Central memory CD8-positive, alpha-beta T cell (primary cell): ENCODE measurements around the gene C1QL3.

Experiments
- ATAC-seq: fragments of 150-1000 bp; cut with Tn5 transposase; replicated peaks from 2 replicates; pipeline ENCODE4 v1.10.0; 2022; ENCODE audit warnings: mild to moderate bottlenecking, moderate FRiP score, moderate number of reproducible peaks; ENCODE audit not compliant: poor library complexity, severe bottlenecking; ENCODE audit errors: extremely low read depth
- DNase-seq, 2 donors: peaks; one replicate each; pipeline ENCODE4 v3.0.0; 2021; ENCODE audit warnings: low spot score in 2 of 2
- H3K27ac Mint-ChIP-seq: one replicate; pipeline ENCODE4 v1.8.0; 2022; ENCODE audit warnings: low read depth, mild to moderate bottlenecking, moderate library complexity, mixed read lengths
- H3K27me3 Mint-ChIP-seq: one replicate; pipeline ENCODE4 v1.8.0; 2022; ENCODE audit warnings: mixed read lengths
- H3K36me3 Mint-ChIP-seq: one replicate; pipeline ENCODE4 v1.8.0; 2022; ENCODE audit warnings: mild to moderate bottlenecking, moderate library complexity, mixed read lengths; ENCODE audit not compliant: insufficient read depth
- H3K4me1 Mint-ChIP-seq: one replicate; pipeline ENCODE4 v1.8.0; 2022; ENCODE audit warnings: mixed read lengths
- H3K4me3 Mint-ChIP-seq: one replicate; pipeline ENCODE4 v1.8.0; 2022; ENCODE audit warnings: mild to moderate bottlenecking, moderate library complexity, mixed read lengths
- H3K9me3 Mint-ChIP-seq: one replicate; pipeline ENCODE4 v1.8.0; 2022; ENCODE audit warnings: mixed read lengths

The C1QL3 gene

DNA sequence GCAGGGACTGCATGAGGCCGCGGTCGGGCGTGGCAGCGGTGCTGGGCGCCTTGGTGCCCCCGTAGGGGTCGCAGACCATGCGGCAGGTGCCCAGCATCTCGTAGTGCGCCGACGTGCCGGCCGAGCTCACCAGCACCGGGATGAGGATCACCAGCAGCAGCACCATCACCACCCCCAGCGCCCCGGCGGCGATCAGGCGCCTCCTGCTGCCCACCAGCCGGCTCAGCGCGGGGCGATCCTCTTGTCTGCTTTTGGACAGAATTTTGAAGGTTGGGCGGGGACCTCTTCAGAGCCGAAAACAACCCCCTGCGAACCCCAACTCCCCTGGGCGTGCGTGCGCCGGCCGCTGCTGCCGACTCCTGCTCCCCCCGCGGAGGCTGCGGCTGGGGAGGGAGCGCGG, 779 bp downstream of the C1QL3 start:
- H3K36me3 Mint-ChIP-seq: no peaks in the 10 kb centered on the region
- H3K27ac Mint-ChIP-seq: no peak overlapping the region
- H3K9me3 Mint-ChIP-seq: no peaks in the 10 kb centered on the region
- peaks cover 60% of the 10 kb centered on the region for H3K27me3 Mint-ChIP-seq
- DNase-seq: no peak
- H3K4me3 Mint-ChIP-seq: peak overlapping the region; percentile 86
- ATAC-seq: peak; percentile 9
- H3K4me1 Mint-ChIP-seq: peaks cover 6% of the 10 kb centered on the region

DNA sequence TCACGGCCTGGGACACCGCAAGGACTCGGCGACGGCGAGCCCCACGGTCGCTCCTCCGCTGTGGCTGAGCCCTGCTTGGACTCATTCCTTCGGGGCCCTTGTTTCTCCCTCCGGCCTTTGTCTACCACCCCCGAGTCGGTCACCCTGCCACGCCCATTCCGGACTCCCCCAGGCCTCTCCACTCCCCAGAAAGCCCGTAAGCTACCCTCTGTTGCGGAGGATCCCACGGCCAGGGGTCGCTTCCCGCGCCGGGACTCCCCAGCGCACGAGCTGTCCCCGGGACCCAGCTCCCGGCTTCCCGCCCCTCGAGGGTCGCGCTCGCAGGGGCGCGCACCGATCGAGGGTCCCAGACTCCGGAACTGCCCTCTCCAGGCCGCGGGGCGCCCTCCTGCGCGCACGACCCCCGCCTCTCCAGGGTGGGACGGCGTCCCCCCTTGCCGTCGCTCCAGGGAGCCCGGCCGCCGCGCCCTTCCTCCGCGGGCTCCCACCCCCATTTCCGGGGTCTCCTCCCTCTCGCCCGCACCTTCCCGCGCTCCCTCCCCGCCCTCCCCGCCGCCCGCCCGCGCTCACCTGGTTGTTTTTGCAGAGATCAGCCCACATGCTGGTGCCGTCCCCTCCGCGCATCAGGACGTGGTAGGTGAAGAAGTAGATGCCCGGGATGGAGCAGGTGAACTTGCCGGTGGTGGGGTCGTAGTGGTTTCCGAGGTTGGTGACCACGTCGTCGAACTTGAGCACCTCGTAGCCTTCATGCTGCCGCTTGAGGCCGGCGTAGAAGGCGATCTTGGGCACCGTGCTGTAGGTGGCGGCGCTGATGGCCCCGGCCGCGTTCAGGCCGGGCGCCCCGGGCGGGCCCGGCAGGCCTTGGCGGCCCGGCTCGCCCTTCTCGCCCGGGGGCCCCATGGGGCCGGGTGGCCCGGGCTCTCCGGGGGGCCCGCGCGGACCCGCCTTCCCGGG, 1.5 kb downstream of the C1QL3 start:
- H3K27ac Mint-ChIP-seq: no peak overlapping the region
- peaks cover 53% of the 10 kb centered on the region for H3K27me3 Mint-ChIP-seq
- H3K4me1 Mint-ChIP-seq: peaks cover 6% of the 10 kb centered on the region
- H3K9me3 Mint-ChIP-seq: no peaks in the 10 kb centered on the region
- peak overlapping the region; percentile 86 for H3K4me3 Mint-ChIP-seq
- DNase-seq (no peak), ATAC-seq (no peak)
- H3K36me3 Mint-ChIP-seq: no peaks in the 10 kb centered on the region

DNA sequence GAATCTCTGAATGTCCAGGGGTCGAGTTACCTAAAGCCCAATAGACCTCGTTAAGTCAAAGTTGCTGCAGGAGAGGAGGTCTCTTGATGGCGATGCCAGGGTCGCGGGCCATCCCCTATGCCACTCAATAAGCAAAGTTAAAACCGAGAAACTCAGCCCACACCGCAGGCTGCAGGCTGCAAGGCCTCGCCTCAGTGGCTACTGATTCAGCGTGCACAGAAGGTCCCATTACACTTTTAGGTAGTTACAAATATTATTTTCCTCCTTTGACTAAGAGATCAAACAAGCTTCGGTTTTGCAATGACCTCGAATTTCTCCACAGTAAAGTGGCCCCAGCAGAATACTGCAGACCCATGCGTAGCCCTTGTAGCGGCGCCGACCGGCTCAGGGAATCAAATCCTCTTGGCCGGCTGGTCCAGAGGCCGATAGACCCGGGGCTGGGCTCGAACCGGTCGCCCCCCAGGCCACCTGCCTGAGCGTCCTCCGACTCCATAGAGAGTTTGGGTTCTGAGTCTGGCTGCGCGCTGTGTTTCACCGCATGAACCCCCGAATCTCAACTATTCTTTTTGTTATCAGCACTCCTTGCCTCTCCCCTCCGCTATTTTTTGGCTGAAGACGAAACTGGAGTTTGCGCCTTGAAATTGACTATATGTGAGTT, 2.3 kb downstream of the C1QL3 start:
- H3K27me3 Mint-ChIP-seq: peaks cover 45% of the 10 kb centered on the region
- peak overlapping the region; percentile 86 for H3K4me3 Mint-ChIP-seq
- H3K36me3 Mint-ChIP-seq: no peaks in the 10 kb centered on the region
- DNase-seq (no peak), ATAC-seq (no peak)
- H3K4me1 Mint-ChIP-seq: peaks cover 6% of the 10 kb centered on the region
- H3K9me3 Mint-ChIP-seq: no peaks in the 10 kb centered on the region
- no peak overlapping the region for H3K27ac Mint-ChIP-seq

DNA sequence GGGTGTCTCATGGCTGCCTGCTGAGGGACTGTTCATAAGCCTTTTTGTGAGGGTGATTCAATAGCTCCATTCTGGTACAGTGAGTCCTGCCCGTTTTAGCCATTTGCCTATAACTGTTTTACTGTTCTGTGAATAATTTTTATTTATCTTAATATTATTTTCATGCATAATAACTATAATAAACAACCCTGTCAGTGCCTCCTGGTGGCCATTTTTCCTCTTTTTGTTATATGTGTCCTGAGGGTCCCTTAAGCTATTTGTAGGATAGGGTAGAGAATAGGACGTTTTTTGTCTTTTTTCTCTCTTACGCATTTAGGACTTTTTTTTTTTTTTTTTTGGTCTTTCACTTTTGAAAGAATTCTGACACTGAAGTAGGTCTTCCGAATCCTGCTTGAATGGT, 2.9 kb downstream of the C1QL3 start:
- ATAC-seq (no peak), DNase-seq (no peak)
- H3K9me3 Mint-ChIP-seq: no peaks in the 10 kb centered on the region
- H3K36me3 Mint-ChIP-seq: no peaks in the 10 kb centered on the region
- peaks cover 40% of the 10 kb centered on the region for H3K27me3 Mint-ChIP-seq
- H3K4me3 Mint-ChIP-seq: no peak overlapping the region
- peaks cover 6% of the 10 kb centered on the region for H3K4me1 Mint-ChIP-seq
- no peak overlapping the region for H3K27ac Mint-ChIP-seq

DNA sequence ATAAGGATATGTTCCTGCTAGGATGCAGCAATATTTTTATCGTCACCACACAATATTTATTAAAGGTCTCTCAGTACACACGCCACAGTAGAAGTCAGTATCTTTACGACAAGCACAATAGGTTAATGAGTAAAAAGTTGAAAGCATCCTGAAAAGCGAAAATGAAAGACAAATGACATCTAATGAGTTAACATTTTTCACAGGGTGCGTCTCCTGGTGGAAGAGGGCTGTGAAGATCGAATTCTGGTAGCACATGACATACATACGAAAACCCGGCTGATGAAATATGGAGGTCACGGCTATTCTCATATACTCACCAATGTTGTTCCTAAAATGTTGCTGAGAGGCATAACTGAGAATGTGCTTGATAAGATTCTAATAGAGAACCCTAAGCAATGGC, 10.8 kb downstream of the C1QL3 start:
- no peak overlapping the region for H3K4me3 Mint-ChIP-seq
- ATAC-seq (no peak), DNase-seq (no peak)
- no peak overlapping the region for H3K27ac Mint-ChIP-seq
- peaks cover 6% of the 10 kb centered on the region for H3K4me1 Mint-ChIP-seq
- no peaks in the 10 kb centered on the region for H3K9me3 Mint-ChIP-seq
- peaks cover 11% of the 10 kb centered on the region for H3K36me3 Mint-ChIP-seq
- H3K27me3 Mint-ChIP-seq: no peaks in the 10 kb centered on the region

DNA sequence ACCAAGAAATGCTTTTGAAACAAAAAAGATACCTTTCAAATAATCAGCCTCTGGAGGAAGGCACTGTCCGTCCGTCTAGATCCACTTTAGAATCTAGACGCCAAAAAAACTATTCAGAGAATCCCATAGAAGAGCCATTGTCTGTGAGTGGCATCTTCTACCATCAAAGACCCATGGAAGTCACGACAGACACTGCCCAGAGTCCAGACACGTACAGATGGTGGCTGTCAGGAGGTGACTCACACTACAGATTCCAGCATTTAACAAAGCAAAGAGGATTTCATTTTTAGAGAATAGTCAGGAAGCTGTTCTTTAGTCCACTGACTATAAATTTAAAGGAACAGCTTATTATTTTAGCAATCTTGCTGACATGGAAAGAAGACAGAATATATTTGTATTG, 11.7 kb downstream of the C1QL3 start:
- DNase-seq: no peak
- no peak for ATAC-seq
- Mint-ChIP-seq H3K27me3 (no peaks in the 10 kb centered on the region), H3K9me3 (no peaks in the 10 kb centered on the region), H3K4me1 (peaks cover 6% of the 10 kb centered on the region), H3K27ac (no peak overlapping the region), H3K4me3 (no peak overlapping the region), H3K36me3 (peaks cover 11% of the 10 kb centered on the region)

DNA sequence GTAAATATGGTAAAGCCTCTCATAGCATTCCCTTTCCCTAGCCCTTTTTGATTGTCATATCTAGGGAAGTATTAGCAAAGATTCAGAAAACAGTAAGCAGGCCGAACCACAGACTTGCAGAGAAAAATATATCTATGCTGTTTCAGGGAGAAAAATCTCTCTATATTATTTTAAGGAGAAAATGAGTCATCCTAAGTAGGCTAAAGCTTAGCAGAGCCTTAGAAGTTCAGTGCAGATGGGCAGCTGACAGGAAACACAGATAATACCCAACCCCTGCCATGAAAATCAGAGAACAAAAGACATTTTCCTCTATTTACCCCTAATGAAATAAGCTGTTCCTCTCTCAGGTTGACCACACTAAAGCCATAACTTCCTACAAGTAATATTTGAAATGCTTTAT, 16.5 kb downstream of the C1QL3 start:
- peaks cover 13% of the 10 kb centered on the region for H3K36me3 Mint-ChIP-seq
- no peaks in the 10 kb centered on the region for H3K9me3 Mint-ChIP-seq
- H3K4me3 Mint-ChIP-seq: no peak overlapping the region
- ATAC-seq (no peak), DNase-seq (no peak)
- no peak overlapping the region for H3K27ac Mint-ChIP-seq
- peaks cover 11% of the 10 kb centered on the region for H3K4me1 Mint-ChIP-seq
- H3K27me3 Mint-ChIP-seq: no peaks in the 10 kb centered on the region

DNA sequence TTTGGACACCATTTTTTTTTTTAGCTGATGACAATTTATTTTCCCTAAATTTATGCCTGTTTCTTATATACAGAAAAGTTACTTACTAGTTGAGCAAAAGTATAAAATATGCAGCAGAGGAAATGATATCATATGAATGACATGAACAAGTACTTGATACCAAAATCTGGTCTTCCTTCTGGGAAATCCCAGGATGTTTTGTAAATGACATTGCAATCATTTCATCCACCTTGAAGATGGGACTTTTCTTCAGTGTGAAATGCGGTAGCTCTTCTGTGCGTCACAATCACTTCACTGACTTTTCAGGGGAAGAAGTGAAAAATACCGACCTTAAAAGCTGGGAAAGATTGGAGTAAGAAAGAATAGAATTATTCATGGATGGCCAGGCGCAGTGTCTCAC, 23.8 kb downstream of the C1QL3 start:
- H3K27me3 Mint-ChIP-seq: no peaks in the 10 kb centered on the region
- H3K4me1 Mint-ChIP-seq: no peaks in the 10 kb centered on the region
- H3K4me3 Mint-ChIP-seq: no peak overlapping the region
- no peak for DNase-seq
- no peak for ATAC-seq
- H3K36me3 Mint-ChIP-seq: peaks cover 7% of the 10 kb centered on the region
- no peaks in the 10 kb centered on the region for H3K9me3 Mint-ChIP-seq
- no peak overlapping the region for H3K27ac Mint-ChIP-seq

DNA sequence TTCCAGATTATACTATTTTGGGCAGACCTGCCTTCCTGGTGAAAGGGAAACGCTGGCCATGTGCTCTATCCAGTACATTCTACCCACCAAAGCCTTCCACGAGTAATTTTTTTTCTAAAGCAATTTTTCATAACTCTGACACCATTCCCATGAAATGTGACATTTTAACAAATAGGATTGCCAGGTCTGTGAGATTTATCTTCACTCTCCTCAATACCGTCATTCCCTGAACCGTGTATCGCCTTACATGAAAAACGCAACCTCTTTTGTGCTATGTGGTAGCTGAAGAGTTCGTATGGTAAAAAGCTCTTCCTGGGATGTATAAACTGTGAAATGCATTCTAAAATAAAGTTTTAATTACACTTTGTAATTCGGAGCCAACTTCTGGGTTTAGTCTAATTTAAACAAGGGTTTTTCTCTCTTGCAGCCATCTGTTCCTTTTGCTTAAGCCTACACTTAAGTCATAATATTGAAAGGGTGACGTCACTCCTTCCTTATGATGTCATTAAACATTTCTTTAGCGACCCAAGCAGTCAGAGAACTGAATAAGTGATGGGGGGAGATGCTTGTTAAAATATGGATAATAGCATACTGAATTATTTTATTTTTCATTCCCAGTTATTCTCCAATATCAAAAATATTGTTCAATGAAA, 27.7 kb downstream of the C1QL3 start:
- H3K27ac Mint-ChIP-seq: no peak overlapping the region
- H3K36me3 Mint-ChIP-seq: peaks cover 6% of the 10 kb centered on the region
- no peak for DNase-seq
- ATAC-seq: no peak
- no peaks in the 10 kb centered on the region for H3K4me1 Mint-ChIP-seq
- no peak overlapping the region for H3K4me3 Mint-ChIP-seq
- H3K27me3 Mint-ChIP-seq: no peaks in the 10 kb centered on the region
- H3K9me3 Mint-ChIP-seq: no peaks in the 10 kb centered on the region

DNA sequence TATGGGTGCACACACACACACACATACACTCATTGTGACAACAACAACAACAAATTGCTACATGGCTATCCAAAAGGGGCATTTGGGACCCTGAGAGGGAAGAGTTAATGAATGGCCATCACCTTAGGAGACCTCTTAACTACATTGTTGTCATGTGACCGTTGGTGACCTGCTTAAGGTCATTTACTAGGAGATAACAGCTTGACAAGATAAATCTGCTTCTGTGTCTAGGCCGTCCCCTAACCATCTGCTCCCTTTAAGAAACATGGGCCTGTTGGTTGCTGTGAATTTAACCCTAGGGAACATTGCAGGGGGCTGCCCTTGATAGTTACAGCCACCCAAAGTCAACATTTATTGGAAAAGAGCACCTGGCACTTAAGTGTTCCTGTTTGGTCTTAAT, 29.7 kb downstream of the C1QL3 start:
- Mint-ChIP-seq H3K27me3 (no peaks in the 10 kb centered on the region), H3K4me1 (no peaks in the 10 kb centered on the region), H3K36me3 (peaks cover 9% of the 10 kb centered on the region), H3K27ac (no peak overlapping the region), H3K4me3 (no peak overlapping the region), H3K9me3 (no peaks in the 10 kb centered on the region)
- no peak for ATAC-seq
- no peak for DNase-seq

DNA sequence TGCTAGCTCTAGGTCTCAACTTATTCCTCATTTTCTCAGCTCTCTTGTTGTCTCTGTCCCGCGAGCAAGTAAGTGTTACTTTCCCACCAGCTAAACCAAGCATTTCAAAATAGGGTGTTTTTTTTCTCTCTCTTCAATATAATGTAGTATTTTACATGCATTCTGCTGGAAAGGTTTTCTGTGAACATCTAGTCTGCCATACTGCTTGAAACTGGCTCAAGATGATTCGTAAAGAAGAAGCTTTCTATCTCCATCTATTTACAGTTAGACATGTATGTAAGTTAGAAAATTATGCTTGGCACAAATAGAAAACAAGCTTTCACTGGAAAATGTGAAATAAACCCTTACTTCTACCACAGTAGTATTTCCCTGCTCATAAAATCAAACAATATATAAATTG, 31.2 kb downstream of the C1QL3 start:
- no peak for ATAC-seq
- no peak for DNase-seq
- Mint-ChIP-seq H3K4me3 (no peak overlapping the region), H3K27ac (no peak overlapping the region), H3K4me1 (no peaks in the 10 kb centered on the region), H3K36me3 (peaks cover 11% of the 10 kb centered on the region), H3K9me3 (no peaks in the 10 kb centered on the region), H3K27me3 (no peaks in the 10 kb centered on the region)

DNA sequence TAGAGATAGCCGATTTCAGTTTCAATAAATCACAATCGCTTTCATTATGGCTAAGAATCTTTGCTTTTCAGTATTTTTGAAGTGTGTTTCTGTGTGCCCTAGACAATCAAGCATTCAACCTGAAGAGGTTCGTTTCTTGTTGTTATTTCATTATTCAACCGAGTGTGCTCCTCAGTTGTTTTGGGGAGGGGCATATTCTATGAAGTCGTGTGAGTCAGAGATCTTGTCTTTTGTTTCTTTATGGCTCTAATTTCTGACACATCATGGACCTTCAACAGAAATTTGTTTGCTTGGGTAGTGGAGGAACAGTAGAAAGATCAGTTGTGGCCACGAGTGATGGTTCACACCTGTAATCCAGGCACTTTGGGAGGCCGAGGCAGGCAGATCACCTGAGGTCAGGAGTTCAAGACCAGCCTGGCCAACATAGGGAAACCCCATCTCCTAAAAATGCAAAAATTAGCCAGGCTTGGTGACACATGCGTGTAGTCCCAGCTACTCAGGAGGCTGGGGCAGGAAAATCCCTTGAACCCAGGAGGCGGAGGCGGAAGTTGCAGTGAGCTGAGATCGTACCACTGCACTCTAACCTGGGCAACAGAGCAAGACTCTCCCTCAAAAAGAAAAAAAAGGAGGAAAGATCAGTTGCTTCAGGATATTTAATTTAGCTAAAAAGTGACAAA, 38.3 kb downstream of the C1QL3 start:
- H3K36me3 Mint-ChIP-seq: peaks cover 5% of the 10 kb centered on the region
- no peak for ATAC-seq

More for the DNA sequence above, 38.3 kb downstream of the C1QL3 start:
- Mint-ChIP-seq H3K4me3 (no peak overlapping the region), H3K27ac (no peak overlapping the region), H3K4me1 (peaks cover 13% of the 10 kb centered on the region), H3K27me3 (no peaks in the 10 kb centered on the region), H3K9me3 (no peaks in the 10 kb centered on the region)
- no peak for DNase-seq
